Vagina (tissue), 2 donors: ENCODE measurements around the gene ST6GAL1.

Experiments used
- POLR2A ChIP-seq, 2 donors: fragments of 450-650 bp; IDR thresholded peaks; one replicate each; pipeline ENCODE4 v1.6.1; 2017; ENCODE audit warnings: antibody characterized with exemption in 2 of 2, mild to moderate bottlenecking in 2 of 2, moderate library complexity in 2 of 2
- TF ChIP-seq, protein P1 (sequence below), 3 experiments: fragments of 450-650 bp in 2 of 3; fragments of 200-600 bp in 1 of 3; sonication (generic) in 1 of 3; IDR thresholded peaks; one replicate each; pipeline ENCODE4 v1.5.1; 2017 to 2019; ENCODE audit warnings: antibody characterized with exemption in 3 of 3, mild to moderate bottlenecking in 2 of 3, moderate library complexity in 2 of 3

- TF ChIP-seq POLR2A (IDR thresholded peaks at IDR 0.05), result no peak
- TF ChIP-seq, protein P1, sequence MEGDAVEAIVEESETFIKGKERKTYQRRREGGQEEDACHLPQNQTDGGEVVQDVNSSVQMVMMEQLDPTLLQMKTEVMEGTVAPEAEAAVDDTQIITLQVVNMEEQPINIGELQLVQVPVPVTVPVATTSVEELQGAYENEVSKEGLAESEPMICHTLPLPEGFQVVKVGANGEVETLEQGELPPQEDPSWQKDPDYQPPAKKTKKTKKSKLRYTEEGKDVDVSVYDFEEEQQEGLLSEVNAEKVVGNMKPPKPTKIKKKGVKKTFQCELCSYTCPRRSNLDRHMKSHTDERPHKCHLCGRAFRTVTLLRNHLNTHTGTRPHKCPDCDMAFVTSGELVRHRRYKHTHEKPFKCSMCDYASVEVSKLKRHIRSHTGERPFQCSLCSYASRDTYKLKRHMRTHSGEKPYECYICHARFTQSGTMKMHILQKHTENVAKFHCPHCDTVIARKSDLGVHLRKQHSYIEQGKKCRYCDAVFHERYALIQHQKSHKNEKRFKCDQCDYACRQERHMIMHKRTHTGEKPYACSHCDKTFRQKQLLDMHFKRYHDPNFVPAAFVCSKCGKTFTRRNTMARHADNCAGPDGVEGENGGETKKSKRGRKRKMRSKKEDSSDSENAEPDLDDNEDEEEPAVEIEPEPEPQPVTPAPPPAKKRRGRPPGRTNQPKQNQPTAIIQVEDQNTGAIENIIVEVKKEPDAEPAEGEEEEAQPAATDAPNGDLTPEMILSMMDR (IDR thresholded peaks at IDR 0.05), result no peak
Measured at GRCh38 chr3:187025656-187026316, 95.5 kb downstream of the ST6GAL1 start.
